ENCODE data around the gene IGF1R. TPM values are rescaled to one million over a fixed set of nuclear protein-coding genes. Genes with fewer than 3 reads are reported as not detected.

IGF1R gene
- 100 to 1,000 TPM in 2 of 4 donors, 10 to 100 TPM in 2; 51.5 to 146 (median 89.6) TPM for total RNA-seq

- Histone ChIP-seq H3K9me3 (no peaks in the 10 kb centered on the region), H3K4me3 (replicated peaks in 1 of 3) (peak within 1 kb of the TSS; percentile 74 to 98 (median 79)), H3K27me3 (no peaks in the 10 kb centered on the region), H3K36me3 (no peaks in the 10 kb centered on the region), H3K27ac (peak within 1 kb of the TSS; percentile 77 to 97 (median 94)), H3K4me1 (peaks cover 8 to 17% of the 10 kb centered on the region in 2 donors)
- DNase-seq: peak; percentile 85 to 87
- peak in 2 of 6 experiments; percentile 7 to 14 for TF ChIP-seq CTCF (IDR thresholded peaks at IDR 0.05)
- TF ChIP-seq POLR2A (IDR thresholded peaks at IDR 0.05): peak in 1 of 2 donors; percentile 85
- WGBS, 2 donors: 0% methylated on average over 15 to 47 of the region's 106 CpGs
- intact Hi-C loops (cut with DNase I): loop anchor here (5.0 kb wide), 3 partner anchors 129 to 409 kb away; no protein-coding TSS in a partner anchor
These were observed at the start of gene IGF1R for GRCh38 chr15:98647774-98648653. TSS of gene IGF1R (plus strand) at chr15:98648539. CDS start at chr15:98649582, 1,043 bp downstream.

GRCh38 chr15:98599909-98600691 is 48.2 kb upstream of the IGF1R start:
- no peaks in the 10 kb centered on the region for H3K36me3 ChIP-seq
- peak; percentile 44 to 50 for DNase-seq
- H3K4me3 ChIP-seq (replicated peaks in 1 of 3): peak overlapping the region in 1 of 3 donors; percentile 34
- WGBS, 2 donors: 10 to 11% methylated on average over 15 of the region's 15 CpGs
- no peaks in the 10 kb centered on the region for H3K27me3 ChIP-seq
- H3K9me3 ChIP-seq: no peaks in the 10 kb centered on the region
- no peaks in the 10 kb centered on the region for H3K4me1 ChIP-seq
- intact Hi-C loops (cut with DNase I): no loop called here
- H3K27ac ChIP-seq: peak overlapping the region; percentile 24 to 43 (median 35)
- TF ChIP-seq POLR2A (IDR thresholded peaks at IDR 0.05): peak in 1 of 2 donors; percentile 19
- no peak for TF ChIP-seq CTCF (IDR thresholded peaks at IDR 0.05)

GRCh38 chr15:98604983-98605382 is 43.4 kb upstream of the IGF1R start:
- WGBS, 2 donors: 91 to 93% methylated on average over 15 of the region's 15 CpGs
- TF ChIP-seq CTCF (IDR thresholded peaks at IDR 0.05): no peak
- TF ChIP-seq POLR2A (IDR thresholded peaks at IDR 0.05): no peak
- Histone ChIP-seq H3K4me1 (no peaks in the 10 kb centered on the region), H3K27me3 (no peaks in the 10 kb centered on the region), H3K9me3 (no peaks in the 10 kb centered on the region), H3K27ac (no peak overlapping the region), H3K4me3 (replicated peaks in 1 of 3) (no peak overlapping the region), H3K36me3 (no peaks in the 10 kb centered on the region)
- DNase-seq: no peak
- intact Hi-C loops (cut with DNase I): no loop called here

- Histone ChIP-seq H3K27me3 (no peaks in the 10 kb centered on the region), H3K36me3 (no peaks in the 10 kb centered on the region), H3K9me3 (no peaks in the 10 kb centered on the region), H3K27ac (no peak overlapping the region), H3K4me1 (no peaks in the 10 kb centered on the region), H3K4me3 (replicated peaks in 1 of 3) (no peak overlapping the region)
- peak; percentile 9 to 25 for DNase-seq
- 68 to 69% methylated on average over 7 to 8 of the region's 9 CpGs for whole genome bisulfite sequencing, 2 donors
- intact Hi-C loops (cut with DNase I): no loop called here
- TF ChIP-seq CTCF (IDR thresholded peaks at IDR 0.05) (no peak), POLR2A (IDR thresholded peaks at IDR 0.05) (no peak)
These were observed 39.0 kb upstream of the IGF1R start for GRCh38 chr15:98609144-98609852.
